Gastroesophageal sphincter (tissue), 4 donors: ENCODE data around the gene PIP5K1B. TPM values are rescaled to one million over a fixed set of nuclear protein-coding genes. Genes with fewer than 3 reads are reported as not detected.

Experiments used
- ATAC-seq: fragments of 150-250 bp; one replicate; pipeline ENCODE4 v1.9.1; 2016; ENCODE audit warnings: mild to moderate bottlenecking, moderate library complexity
- H3K27ac ChIP-seq, 4 donors: fragments of 200-600 bp; sonication (generic) in 3 of 4; 1 replicate in 3 of 4; 2 replicates in 1 of 4; pipeline ENCODE4 v1.5.1; 2016 to 2019
- H3K27me3 ChIP-seq: fragments of 200-600 bp; sonication (generic); one replicate; pipeline ENCODE4 v1.5.1; 2019
- H3K36me3 ChIP-seq, 2 donors: fragments of 200-600 bp; sonication (generic); one replicate each; pipeline ENCODE4 v1.5.1; 2019; ENCODE audit warnings: control low read depth in 1 of 2
- H3K4me1 ChIP-seq, 3 donors: fragments of 200-600 bp; sonication (generic); 1 replicate in 2 of 3; 2 replicates in 1 of 3; pipeline ENCODE4 v1.5.1; 2016 to 2019; ENCODE audit warnings: control low read depth in 2 of 3
- H3K4me3 ChIP-seq, 2 donors: fragments of 200-600 bp; sonication (generic); one replicate each; pipeline ENCODE4 v1.5.1; 2019; ENCODE audit warnings: mild to moderate bottlenecking in 1 of 2, moderate library complexity in 1 of 2
- H3K9me3 ChIP-seq, 3 donors: fragments of 200-600 bp; sonication (generic); one replicate each; pipeline ENCODE4 v1.5.1; 2017 to 2019; ENCODE audit warnings: control low read depth in 2 of 3
- CTCF ChIP-seq, 4 experiments: fragments of 200-600 bp in 2 of 4; fragments of 450-650 bp in 2 of 4; sonication (generic) in 1 of 4; IDR thresholded peaks; one replicate each; pipeline ENCODE4 v1.5.1; 2017 to 2019; ENCODE audit warnings: antibody characterized with exemption in 4 of 4, mild to moderate bottlenecking in 2 of 4, moderate library complexity in 2 of 4
- EP300 ChIP-seq: sonication (generic); formaldehyde crosslinking; IDR thresholded peaks from one replicate; pipeline ENCODE4 v1.6.1; 2017; ENCODE audit warnings: antibody characterized with exemption, mild to moderate bottlenecking
- POLR2A ChIP-seq, 2 donors: fragments of 450-650 bp; IDR thresholded peaks; one replicate each; pipeline ENCODE4 v1.6.1; 2017; ENCODE audit warnings: antibody characterized with exemption in 2 of 2, mild to moderate bottlenecking in 2 of 2, moderate library complexity in 1 of 2
- POLR2AphosphoS5 ChIP-seq: sonication (generic); formaldehyde crosslinking; IDR thresholded peaks from one replicate; pipeline ENCODE4 v1.6.1; 2017; ENCODE audit warnings: antibody characterized with exemption
- WGBS, 2 donors: methylation state at CpG; one replicate each; pipeline ENCODE4 v1.1.5; 2018; ENCODE audit warnings: low coverage in 1 of 2; 5-methylcytosine and 5-hydroxymethylcytosine counted together
- total RNA-seq, 4 donors: library from RNA; depleted of rRNA; stranded (reverse); fragments of >200 nt; gene quantifications; one replicate each; pipeline ENCODE4 v1.1.0, GENCODE V29; 2016

PIP5K1B gene
- total RNA-seq, 4 donors from 2014 or later: 0.67 to 5.1 (median 1.2) TPM

GRCh38 chr9:68746525-68746924, 41.5 kb downstream of the PIP5K1B start:
- Histone ChIP-seq H3K4me1 (no peaks in the 10 kb centered on the region), H3K27me3 (no peaks in the 10 kb centered on the region), H3K27ac (no peak overlapping the region), H3K9me3 (no peaks in the 10 kb centered on the region), H3K4me3 (no peak overlapping the region), H3K36me3 (no peaks in the 10 kb centered on the region)
- WGBS, 2 donors: 90% methylated on average over 2 of the region's 2 CpGs; no CpG with 5 or more reads in 1 of the 2 donors
- TF ChIP-seq EP300 (no peak), POLR2AphosphoS5 (no peak), POLR2A (IDR thresholded peaks at IDR 0.05) (no peak), CTCF (IDR thresholded peaks at IDR 0.05) (no peak)
- no peak for ATAC-seq

- 65 to 90% methylated on average over 4 to 8 of the region's 9 CpGs for WGBS, 2 donors
- no peak for ATAC-seq
- Histone ChIP-seq H3K27ac (no peak overlapping the region), H3K36me3 (no peaks in the 10 kb centered on the region), H3K4me3 (no peak overlapping the region), H3K9me3 (no peaks in the 10 kb centered on the region), H3K27me3 (no peaks in the 10 kb centered on the region), H3K4me1 (no peaks in the 10 kb centered on the region)
- no peak for TF ChIP-seq POLR2A (IDR thresholded peaks at IDR 0.05)
- no peak for TF ChIP-seq EP300
- TF ChIP-seq CTCF (IDR thresholded peaks at IDR 0.05): no peak
- TF ChIP-seq POLR2AphosphoS5: no peak
Measured at GRCh38 chr9:68747043-68747533, 42.0 kb downstream of the PIP5K1B start.

GRCh38 chr9:68749135-68749534, 44.1 kb downstream of the PIP5K1B start:
- H3K4me1 ChIP-seq: no peaks in the 10 kb centered on the region
- TF ChIP-seq POLR2AphosphoS5 (no peak), POLR2A (IDR thresholded peaks at IDR 0.05) (no peak), CTCF (IDR thresholded peaks at IDR 0.05) (no peak), EP300 (no peak)

GRCh38 chr9:68749579-68750159, 44.6 kb downstream of the PIP5K1B start:
- Histone ChIP-seq H3K27ac (no peak overlapping the region), H3K4me1 (no peaks in the 10 kb centered on the region), H3K4me3 (no peak overlapping the region), H3K36me3 (no peaks in the 10 kb centered on the region), H3K9me3 (no peaks in the 10 kb centered on the region), H3K27me3 (no peaks in the 10 kb centered on the region)
- TF ChIP-seq CTCF (IDR thresholded peaks at IDR 0.05) (no peak), EP300 (no peak), POLR2AphosphoS5 (no peak), POLR2A (IDR thresholded peaks at IDR 0.05) (no peak)
- WGBS, 2 donors: 55% methylated on average over 3 of the region's 3 CpGs; no CpG with 5 or more reads in 1 of the 2 donors
- no peak for ATAC-seq

More at GRCh38 chr9:68749135-68749534, 44.1 kb downstream of the PIP5K1B start:
- Histone ChIP-seq H3K4me3 (no peak overlapping the region), H3K27ac (no peak overlapping the region), H3K36me3 (no peaks in the 10 kb centered on the region), H3K27me3 (no peaks in the 10 kb centered on the region), H3K9me3 (no peaks in the 10 kb centered on the region)
- ATAC-seq: no peak
- WGBS, 2 donors: 47 to 58% methylated on average over 2 to 3 of the region's 3 CpGs

- Histone ChIP-seq H3K27me3 (no peaks in the 10 kb centered on the region), H3K4me3 (no peak overlapping the region), H3K27ac (no peak overlapping the region), H3K4me1 (no peaks in the 10 kb centered on the region), H3K9me3 (no peaks in the 10 kb centered on the region), H3K36me3 (no peaks in the 10 kb centered on the region)
- no peak for ATAC-seq
- TF ChIP-seq POLR2AphosphoS5 (no peak), CTCF (IDR thresholded peaks at IDR 0.05) (no peak), POLR2A (IDR thresholded peaks at IDR 0.05) (no peak), EP300 (no peak)
- 25 to 34% methylated on average over 6 of the region's 6 CpGs for WGBS, 2 donors
Measured at GRCh38 chr9:68750255-68750654, 45.2 kb downstream of the PIP5K1B start.
